ENCODE measurements around the gene HES2. TPM values are rescaled to one million over a fixed set of nuclear protein-coding genes. Genes with fewer than 3 reads are reported as not detected.

Gene HES2
- total RNA-seq, 1 donor from 2014 or later, result 44.7 TPM

DNA sequence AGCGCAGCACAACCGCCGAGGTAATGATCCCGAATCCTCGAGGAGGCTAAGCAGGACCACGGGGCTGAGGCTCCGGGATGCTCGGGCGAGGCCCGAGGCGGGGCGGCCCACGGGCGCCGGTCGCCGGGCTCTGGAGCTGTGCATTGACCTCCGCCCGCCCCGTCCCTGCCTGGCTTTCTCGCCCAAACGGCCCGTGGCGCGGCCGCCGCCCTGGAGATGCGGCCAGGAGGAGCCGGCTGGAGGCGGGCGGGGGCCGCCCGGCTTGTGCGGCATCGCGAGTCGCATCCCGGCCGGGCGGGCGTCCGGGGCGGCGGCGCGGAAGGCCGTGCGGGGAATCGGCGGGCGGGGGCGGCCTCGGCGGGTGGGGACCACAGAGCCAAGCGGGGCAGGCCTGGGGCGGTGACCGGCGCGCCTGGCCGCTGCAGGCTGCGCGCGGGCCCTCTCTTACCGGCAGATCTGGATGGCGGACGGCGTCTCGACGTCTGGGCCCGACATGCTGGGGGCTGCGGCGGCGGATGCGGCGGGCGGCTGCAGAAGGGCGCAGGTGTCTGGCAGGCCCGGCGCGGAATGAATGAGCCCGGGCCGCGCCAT lies 26.8 kb downstream of the HES2 start:
- peak overlapping the region; percentile 47 to 88 for H3K4me3 ChIP-seq
- no peaks in the 10 kb centered on the region for H3K9me3 ChIP-seq
- intact Hi-C loops (cut with DNase I), result no loop called here
- H3K36me3 ChIP-seq, result no peaks in the 10 kb centered on the region
- no peak for DNase-seq (ENCODE audit: extremely low spot score in 2 of 2)
- H3K4me1 ChIP-seq, result peaks cover 16% of the 10 kb centered on the region
- H3K27ac ChIP-seq, result peak overlapping the region; percentile 86
- no peaks in the 10 kb centered on the region for H3K27me3 ChIP-seq
- TF ChIP-seq POLR2A (IDR thresholded peaks at IDR 0.05) (no peak), CTCF (IDR thresholded peaks at IDR 0.05) (no peak), POLR2AphosphoS5 (IDR thresholded peaks at IDR 0.05; ENCODE audit: insufficient read depth in 1 of 2, low read depth in 1 of 2) (no peak)

- no peak overlapping the region for H3K27ac ChIP-seq
- H3K9me3 ChIP-seq, result no peaks in the 10 kb centered on the region
These were observed 27.5 kb downstream of the HES2 start for GRCh38 chr1:6391951-6392808.

DNA sequence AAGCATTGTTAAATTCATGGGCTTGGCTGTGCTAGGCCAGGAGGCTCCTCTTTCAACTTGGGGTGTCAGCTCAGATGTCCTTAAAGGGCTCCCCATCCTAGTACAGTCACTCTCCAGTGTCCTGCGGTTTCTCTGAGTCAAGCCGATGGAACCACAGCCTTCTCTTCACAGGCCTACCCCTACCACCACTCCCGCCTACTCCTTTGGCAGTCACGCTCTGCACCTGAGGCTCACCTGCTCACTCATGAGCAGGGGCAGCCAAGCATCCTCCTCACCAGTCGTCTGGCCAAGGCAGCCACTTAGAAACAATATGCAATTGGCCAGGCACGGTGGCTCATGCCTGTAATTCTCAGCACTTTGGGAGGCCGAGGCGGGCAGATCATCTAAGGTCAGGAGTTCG lies 29.7 kb downstream of the HES2 start:
- H3K27me3 ChIP-seq, result no peaks in the 10 kb centered on the region
- TF ChIP-seq POLR2AphosphoS5 (IDR thresholded peaks at IDR 0.05; ENCODE audit: insufficient read depth in 1 of 2, low read depth in 1 of 2) (no peak), CTCF (IDR thresholded peaks at IDR 0.05) (no peak), POLR2A (IDR thresholded peaks at IDR 0.05) (no peak)
- intact Hi-C loops (cut with DNase I), result no loop called here
- no peak overlapping the region for H3K27ac ChIP-seq
- no peak for DNase-seq (ENCODE audit: extremely low spot score in 2 of 2)
- H3K36me3 ChIP-seq, result no peaks in the 10 kb centered on the region
- no peak overlapping the region for H3K4me3 ChIP-seq
- H3K4me1 ChIP-seq, result peaks cover 16% of the 10 kb centered on the region
- no peaks in the 10 kb centered on the region for H3K9me3 ChIP-seq

More at GRCh38 chr1:6391951-6392808, 27.5 kb downstream of the HES2 start:
- no peaks in the 10 kb centered on the region for H3K36me3 ChIP-seq
- H3K4me3 ChIP-seq, result peak overlapping the region; percentile 47 to 88
- no peak for DNase-seq (ENCODE audit: extremely low spot score in 2 of 2)
- peaks cover 16% of the 10 kb centered on the region for H3K4me1 ChIP-seq
- no peak for TF ChIP-seq POLR2A (IDR thresholded peaks at IDR 0.05)
- no peak for TF ChIP-seq CTCF (IDR thresholded peaks at IDR 0.05)
- TF ChIP-seq POLR2AphosphoS5 (IDR thresholded peaks at IDR 0.05; ENCODE audit: insufficient read depth in 1 of 2, low read depth in 1 of 2), result no peak
- intact Hi-C loops (cut with DNase I), result no loop called here
- no peaks in the 10 kb centered on the region for H3K27me3 ChIP-seq

DNA sequence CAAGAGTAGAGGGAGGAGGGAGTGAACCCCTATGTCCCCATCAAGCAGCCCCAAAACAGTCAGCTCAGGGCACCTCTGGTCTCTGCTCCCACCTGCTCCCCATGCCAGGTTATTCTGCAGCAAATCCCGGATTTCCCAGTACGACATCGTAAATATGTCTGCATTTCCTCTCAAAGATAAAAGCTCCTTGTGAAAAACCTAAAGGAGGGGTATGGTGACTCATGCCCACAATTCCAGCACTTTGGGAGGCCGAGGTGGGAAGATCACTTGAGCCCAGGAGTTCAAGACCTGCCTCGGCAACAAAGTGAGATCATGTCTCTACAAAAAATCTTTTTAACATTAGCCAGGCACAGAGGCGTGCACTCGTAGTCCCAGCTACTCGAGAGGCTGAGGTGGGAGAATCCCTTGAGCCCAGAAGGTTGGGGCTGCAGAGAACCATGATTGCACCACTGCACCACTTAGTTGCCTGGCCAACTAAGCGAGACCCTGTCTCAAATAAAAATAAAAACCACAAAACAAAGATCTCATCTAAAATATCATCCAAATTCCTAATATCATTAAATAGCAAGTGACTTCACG lies 33.3 kb downstream of the HES2 start:
- H3K9me3 ChIP-seq, result no peaks in the 10 kb centered on the region
- H3K4me3 ChIP-seq, result no peak overlapping the region
- intact Hi-C loops (cut with DNase I), result no loop called here
- H3K27me3 ChIP-seq, result no peaks in the 10 kb centered on the region
- DNase-seq (ENCODE audit: extremely low spot score in 2 of 2), result no peak
- no peaks in the 10 kb centered on the region for H3K36me3 ChIP-seq
- TF ChIP-seq POLR2A (IDR thresholded peaks at IDR 0.05) (no peak), CTCF (IDR thresholded peaks at IDR 0.05) (no peak)
- peak overlapping the region; percentile 68 for H3K27ac ChIP-seq
- H3K4me1 ChIP-seq, result no peaks in the 10 kb centered on the region

Data from vagina (tissue), 2 donors.